ENCODE data around the gene MBNL1.

GRCh38 chr3:152345233-152345632 is 76.5 kb downstream of the MBNL1 start:
- TF ChIP-seq CTCF (IDR thresholded peaks at IDR 0.05): no peak
- TF ChIP-seq POLR2A (IDR thresholded peaks at IDR 0.05): no peak
- TF ChIP-seq EP300 (IDR thresholded peaks at IDR 0.05): no peak
- TF ChIP-seq POLR2AphosphoS5 (IDR thresholded peaks at IDR 0.05): no peak
